GM06990 (cell line): ENCODE results near the gene LARGE1.

Experiments used
- DNase-seq: peaks from one replicate; pipeline ENCODE4 v3.0.0-alpha.2; 2011; ENCODE audit not compliant: insufficient read length; ENCODE audit errors: extremely low read depth
- H3K27me3 ChIP-seq: replicated peaks from 2 replicates; pipeline ENCODE4 v1.6.0; 2011; ENCODE audit warnings: low read length; ENCODE audit not compliant: control insufficient read depth, insufficient read depth
- H3K36me3 ChIP-seq: 2 replicates; pipeline ENCODE4 v1.5.1; 2011; ENCODE audit warnings: low read length; ENCODE audit not compliant: control insufficient read depth, insufficient read depth
- H3K4me3 ChIP-seq: replicated peaks from 2 replicates; pipeline ENCODE4 v1.5.1; 2011; ENCODE audit warnings: low read depth, mild to moderate bottlenecking, control low read depth, low read length
- TF ChIP-seq, protein P1 (sequence below): IDR thresholded peaks from 2 replicates; pipeline ENCODE4 v1.5.1; 2011; ENCODE audit warnings: low read length, control low read depth, mild to moderate bottlenecking, inconsistent platforms; ENCODE audit not compliant: insufficient read depth, poor library complexity, severe bottlenecking

LARGE1 gene

DNA sequence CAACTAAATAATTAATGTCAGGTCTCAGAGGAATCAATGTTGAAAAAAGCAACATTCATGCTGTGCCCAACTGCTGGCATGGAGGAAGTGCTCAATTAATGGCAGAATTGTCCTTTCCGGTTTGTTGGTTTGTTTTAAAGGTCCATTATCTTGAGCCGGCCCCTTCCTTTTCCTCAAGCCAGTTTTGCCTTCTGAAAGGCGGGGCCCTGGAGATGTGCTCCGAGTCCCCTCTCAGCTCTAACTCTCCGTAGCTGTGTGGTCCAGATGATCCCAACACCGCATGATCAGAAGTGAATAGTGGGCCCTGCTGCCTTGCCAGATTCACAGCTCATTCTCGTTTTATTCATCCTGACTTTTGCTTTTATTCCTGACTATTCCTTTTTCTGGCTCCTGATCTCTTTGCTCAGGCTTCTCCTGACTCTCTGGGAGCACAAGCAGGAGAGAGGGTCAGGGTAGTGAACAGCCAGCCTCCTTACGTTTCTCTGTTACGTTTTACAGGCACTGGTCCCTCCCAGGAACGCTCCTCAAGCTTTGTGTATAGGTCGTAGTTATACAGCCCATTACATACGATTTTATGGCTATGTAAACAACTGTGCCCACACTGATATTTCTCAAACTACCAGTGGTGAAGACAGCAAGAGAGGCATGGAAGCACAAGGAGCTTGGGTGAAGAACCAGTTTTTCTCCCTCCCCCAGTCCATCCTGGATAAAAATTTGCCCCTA is 265.9 kb downstream of the LARGE1 start:
- no peak for DNase-seq

DNA sequence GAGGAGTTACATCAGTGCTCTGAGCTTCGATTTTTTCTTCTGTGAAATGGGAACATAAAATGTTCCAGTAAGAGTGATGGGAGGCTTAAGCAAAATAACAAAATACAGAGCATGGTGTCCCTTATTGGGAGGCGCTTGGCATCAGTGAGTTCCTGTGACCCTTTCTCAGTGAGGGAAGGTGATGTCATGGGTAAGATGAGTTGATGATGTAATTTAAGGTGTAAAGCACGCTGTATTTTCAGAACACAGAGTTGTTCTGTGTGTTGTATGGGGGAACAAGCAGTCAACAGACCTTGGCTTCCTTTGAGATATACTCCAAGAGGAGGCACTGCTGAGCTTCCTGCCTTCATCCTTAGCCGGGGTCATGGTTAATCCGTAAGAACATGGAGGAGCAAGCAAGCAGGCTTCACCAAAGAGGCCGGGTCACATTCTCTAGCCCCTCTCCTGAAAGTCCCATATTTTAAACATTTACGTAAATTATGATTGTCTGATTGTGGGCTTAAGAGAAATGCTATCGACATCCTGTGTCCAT is 266.7 kb downstream of the LARGE1 start:
- H3K4me3 ChIP-seq, result no peak overlapping the region
- no peak for DNase-seq
- no peaks in the 10 kb centered on the region for H3K27me3 ChIP-seq
- no peaks in the 10 kb centered on the region for H3K36me3 ChIP-seq
- TF ChIP-seq, protein P1, sequence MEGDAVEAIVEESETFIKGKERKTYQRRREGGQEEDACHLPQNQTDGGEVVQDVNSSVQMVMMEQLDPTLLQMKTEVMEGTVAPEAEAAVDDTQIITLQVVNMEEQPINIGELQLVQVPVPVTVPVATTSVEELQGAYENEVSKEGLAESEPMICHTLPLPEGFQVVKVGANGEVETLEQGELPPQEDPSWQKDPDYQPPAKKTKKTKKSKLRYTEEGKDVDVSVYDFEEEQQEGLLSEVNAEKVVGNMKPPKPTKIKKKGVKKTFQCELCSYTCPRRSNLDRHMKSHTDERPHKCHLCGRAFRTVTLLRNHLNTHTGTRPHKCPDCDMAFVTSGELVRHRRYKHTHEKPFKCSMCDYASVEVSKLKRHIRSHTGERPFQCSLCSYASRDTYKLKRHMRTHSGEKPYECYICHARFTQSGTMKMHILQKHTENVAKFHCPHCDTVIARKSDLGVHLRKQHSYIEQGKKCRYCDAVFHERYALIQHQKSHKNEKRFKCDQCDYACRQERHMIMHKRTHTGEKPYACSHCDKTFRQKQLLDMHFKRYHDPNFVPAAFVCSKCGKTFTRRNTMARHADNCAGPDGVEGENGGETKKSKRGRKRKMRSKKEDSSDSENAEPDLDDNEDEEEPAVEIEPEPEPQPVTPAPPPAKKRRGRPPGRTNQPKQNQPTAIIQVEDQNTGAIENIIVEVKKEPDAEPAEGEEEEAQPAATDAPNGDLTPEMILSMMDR, result no peak

More for the DNA sequence above, 265.9 kb downstream of the LARGE1 start:
- H3K36me3 ChIP-seq, result no peaks in the 10 kb centered on the region
- H3K27me3 ChIP-seq, result no peaks in the 10 kb centered on the region
- no peak overlapping the region for H3K4me3 ChIP-seq
- TF ChIP-seq, protein P1, result no peak

- DNase-seq, result no peak
- Histone ChIP-seq H3K4me3 (no peak overlapping the region), H3K36me3 (no peaks in the 10 kb centered on the region), H3K27me3 (no peaks in the 10 kb centered on the region)
- TF ChIP-seq, protein P1, result no peak
Observed at GRCh38 chr22:33652615-33653014, 267.7 kb downstream of the LARGE1 start.

DNA sequence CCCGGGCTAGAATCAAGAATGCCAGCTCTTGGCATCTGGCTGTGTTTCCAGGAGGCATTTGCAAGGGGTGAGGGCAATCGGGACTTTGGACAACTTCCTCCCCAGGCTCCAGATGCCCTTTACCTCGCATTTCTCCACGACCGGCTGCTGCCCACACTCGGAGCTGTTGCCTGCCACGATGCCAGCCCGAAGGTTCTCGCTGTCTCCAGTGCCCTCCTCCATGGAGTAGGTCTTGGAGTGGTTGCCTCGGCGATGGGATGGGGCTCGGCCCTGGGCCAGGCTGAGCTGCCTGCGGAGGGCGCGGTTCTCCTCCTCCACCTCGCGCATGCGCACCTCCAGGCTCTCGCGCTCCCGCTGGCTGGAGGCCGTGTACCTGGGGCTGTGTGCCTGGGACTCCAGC is 270.0 kb downstream of the LARGE1 start:
- H3K27me3 ChIP-seq, result no peaks in the 10 kb centered on the region
- DNase-seq, result no peak
- H3K36me3 ChIP-seq, result no peaks in the 10 kb centered on the region
- H3K4me3 ChIP-seq, result no peak overlapping the region
- TF ChIP-seq, protein P1, result no peak

- Histone ChIP-seq H3K4me3 (no peak overlapping the region), H3K36me3 (no peaks in the 10 kb centered on the region), H3K27me3 (no peaks in the 10 kb centered on the region)
- TF ChIP-seq, protein P1, result no peak
- no peak for DNase-seq
Observed at GRCh38 chr22:33648478-33648877, 271.8 kb downstream of the LARGE1 start.
